ENCODE data around the gene APPL1. TPM values are rescaled to one million over a fixed set of nuclear protein-coding genes. Genes with fewer than 3 reads are reported as not detected.

APPL1 gene
- total and polyA plus RNA-seq, 2 of the 8 experiments (the other 6 are each of a cell fraction or from before 2014, with no cell fraction given) = 9.4 to 34.4 TPM

- FAIRE-seq (no peak), DNase-seq (ENCODE audit: low read depth in 1 of 2, low spot score in 2 of 2) (no peak)
- no peak overlapping the region for H3K23ac ChIP-seq (ENCODE audit: insufficient read length)
- no peaks in the 10 kb centered on the region for H3K79me1 ChIP-seq (ENCODE audit: low read depth, low read length)
- H2BK12ac ChIP-seq (ENCODE audit: low read depth, low read length) = no peak overlapping the region
- POLR2A ChIA-PET (ENCODE audit: partially characterized antibody) = no interaction called here
- no peak overlapping the region for H3K56ac ChIP-seq (replicated peaks; ENCODE audit: insufficient read length, low read depth, low read length)
- H3K4me3 ChIP-seq (ENCODE audit: extremely low read depth in 1 of 4, insufficient read depth in 2 of 4, low read depth in 3 of 4, low read length in 4 of 4) = no peak overlapping the region
- CTCF ChIA-PET (ENCODE audit: partially characterized antibody) = no interaction called here
- H3K18ac ChIP-seq (ENCODE audit: extremely low read depth, low read length) = no peak overlapping the region
- H3K23me2 ChIP-seq (ENCODE audit: low read depth, low read length) = no peaks in the 10 kb centered on the region; the same call in 1 of the 2 replicates
- H3K9me3 ChIP-seq (ENCODE audit: insufficient read depth in 2 of 2, low read depth in 1 of 2, low read length in 1 of 2) = no peaks in the 10 kb centered on the region
- H3K36me3 ChIP-seq (ENCODE audit: control insufficient read depth in 2 of 4, insufficient read depth in 4 of 4, low read length in 3 of 4) = peaks cover 2 to 26% (median 17%) of the 10 kb centered on the region in 4 experiments; a peak in 5 of 8 replicates
- no peak overlapping the region for H4K8ac ChIP-seq (ENCODE audit: extremely low read depth, insufficient read depth, low read length)
- H3K4ac ChIP-seq (replicated peaks; ENCODE audit: insufficient read length, low read depth, low read length) = no peak overlapping the region
- H3K27ac ChIP-seq (ENCODE audit: low read depth, low read length) = no peak overlapping the region
- no peak overlapping the region for H2BK20ac ChIP-seq (ENCODE audit: low read length)
- no peak overlapping the region for H2BK15ac ChIP-seq (ENCODE audit: low read length)
- TF ChIP-seq POLR2A (IDR thresholded peaks at IDR 0.05; ENCODE audit: control extremely low read depth in 1 of 2, low read depth in 2 of 2, low read length in 2 of 2) = no peak
- TF ChIP-seq KDM4A (IDR thresholded peaks at IDR 0.05; ENCODE audit: low read depth, low read length, severe bottlenecking) = no peak
- no peak for TF ChIP-seq CBX8 (IDR thresholded peaks at IDR 0.05; ENCODE audit: borderline replicate concordance, low read depth, low read length)
- TF ChIP-seq BACH1 (IDR thresholded peaks at IDR 0.05; ENCODE audit: low read length) = no peak
- no peak for TF ChIP-seq BCL11A (IDR thresholded peaks at IDR 0.05; ENCODE audit: low read depth in 2 of 2, low read length in 2 of 2)
- TF ChIP-seq TAF7 (optimal IDR thresholded peaks at IDR 0.05; ENCODE audit: borderline replicate concordance, low read depth, low read length) = no peak
- TF ChIP-seq TCF12 (IDR thresholded peaks at IDR 0.05; ENCODE audit: low read depth, low read length) = no peak
- TF ChIP-seq SP4 (IDR thresholded peaks at IDR 0.05; ENCODE audit: low read length) = no peak
- TF ChIP-seq PHF8 (conservative IDR thresholded peaks at IDR 0.05; ENCODE audit: low read depth, low read length) = no peak
- no peak for TF ChIP-seq FOSL1 (IDR thresholded peaks at IDR 0.05; ENCODE audit: insufficient read depth, low read depth, low read length)
- no peak for TF ChIP-seq KDM5A (IDR thresholded peaks at IDR 0.05; ENCODE audit: low read length)
- no peak for TF ChIP-seq RFX5 (IDR thresholded peaks at IDR 0.05; ENCODE audit: borderline replicate concordance, low read depth, low read length)
- H3K4me1 ChIP-seq (replicated peaks in 1 of 4; ENCODE audit: control insufficient read depth in 3 of 4, insufficient read depth in 4 of 4, low read length in 3 of 4) = no peaks in the 10 kb centered on the region
- no peaks in the 10 kb centered on the region for H3K79me2 ChIP-seq (ENCODE audit: control insufficient read depth in 1 of 2, insufficient read depth in 2 of 2, low read length in 2 of 2)
- no peak overlapping the region for H3K4me2 ChIP-seq (ENCODE audit: insufficient read depth in 1 of 2, low read depth in 2 of 2, low read length in 2 of 2)
- H3K14ac ChIP-seq (ENCODE audit: insufficient read length) = no peak overlapping the region
- H4K20me1 ChIP-seq (replicated peaks in 1 of 2; ENCODE audit: control insufficient read depth in 1 of 2, insufficient read depth in 2 of 2, low read length in 2 of 2) = no peaks in the 10 kb centered on the region
- no peaks in the 10 kb centered on the region for H3K27me3 ChIP-seq (replicated peaks in 1 of 4; ENCODE audit: control insufficient read depth in 3 of 4, extremely low read depth in 1 of 4, insufficient read depth in 3 of 4, low read length in 3 of 4)
- no peak overlapping the region for H2AK5ac ChIP-seq (ENCODE audit: low read depth, low read length)
- no peak overlapping the region for H2AFZ ChIP-seq (ENCODE audit: low read length)
- WGBS, 2 experiments (ENCODE audit: extremely low coverage in 1 of 2, insufficient coverage in 1 of 2, insufficient read length in 1 of 2, insufficient replicate concordance in 2 of 2, low coverage in 1 of 2, low lambda C conversion rate in 2 of 2, missing lambda C conversion rate in 1 of 2) = 90% methylated on average over 4 of the region's 4 CpGs; no CpG with 5 or more reads in 1 of the 2 experiments
- no peak overlapping the region for H2BK120ac ChIP-seq (replicated peaks; ENCODE audit: low read depth, low read length)
- no peak overlapping the region for H4K5ac ChIP-seq (ENCODE audit: insufficient read length, low read depth, low read length)
- no peak overlapping the region for H4K91ac ChIP-seq (replicated peaks; ENCODE audit: insufficient read length, low read length)
- H2BK5ac ChIP-seq (ENCODE audit: low read depth, low read length) = no peak overlapping the region
- no peak overlapping the region for H3K9ac ChIP-seq (replicated peaks in 1 of 4; ENCODE audit: extremely low read depth in 1 of 4, low read depth in 3 of 4, low read length in 3 of 4)
Observed at GRCh38 chr3:57261119-57261518, 33.6 kb downstream of the APPL1 start.

All from H1 (cell line).